Measurements from ENCODE around the gene MTHFD1L. TPM values are rescaled to one million over a fixed set of nuclear protein-coding genes. Genes with fewer than 3 reads are reported as not detected.
"Not testable (repeated sequence)": the region's sequence is repeated elsewhere in the genome, so short reads cannot be mapped to it uniquely, and the experiment has no call there.

The MTHFD1L gene
- total RNA-seq, 2 experiments from 2014 or later = 155 to 158 TPM

DNA sequence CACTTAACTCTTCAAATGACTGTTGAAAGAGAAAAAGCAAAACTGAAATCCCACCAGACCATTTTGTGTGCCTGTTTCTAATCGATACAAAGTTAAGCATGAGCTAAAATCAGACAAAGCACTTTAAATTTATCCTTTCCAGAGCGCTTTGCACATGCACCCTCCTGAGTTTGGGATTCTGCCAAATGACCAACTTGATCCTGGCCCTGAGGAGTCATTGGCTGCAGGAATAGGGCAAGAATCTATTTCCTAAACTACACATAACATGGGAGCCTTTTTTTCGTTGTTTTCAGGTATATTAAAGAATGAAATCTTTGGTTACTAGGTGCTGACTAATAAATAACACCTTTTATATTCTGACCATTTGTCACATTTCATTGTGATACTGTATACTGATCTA lies 23.8 kb upstream of the MTHFD1L start:
- ChIA-PET POLR2A (no interaction called here), CTCF (interaction anchor here (1.3 kb wide), 1 partner anchor 26 kb away, joined by 3 read pairs; no protein-coding TSS in a partner anchor)
- DNase-seq (no peak), ATAC-seq (no peak)
- Mint-ChIP-seq H3K4me3 (no peak overlapping the region), H3K36me3 (ENCODE audit: low read depth) (no peaks in the 10 kb centered on the region), H3K27me3 (peaks cover 3% of the 10 kb centered on the region), H3K9me3 (no peaks in the 10 kb centered on the region), H3K4me1 (ENCODE audit: low read depth) (no peaks in the 10 kb centered on the region), H3K27ac (no peak overlapping the region)
- intact Hi-C loops (cut with micrococcal nuclease) = no loop called here
- TF ChIP-seq, protein P1, sequence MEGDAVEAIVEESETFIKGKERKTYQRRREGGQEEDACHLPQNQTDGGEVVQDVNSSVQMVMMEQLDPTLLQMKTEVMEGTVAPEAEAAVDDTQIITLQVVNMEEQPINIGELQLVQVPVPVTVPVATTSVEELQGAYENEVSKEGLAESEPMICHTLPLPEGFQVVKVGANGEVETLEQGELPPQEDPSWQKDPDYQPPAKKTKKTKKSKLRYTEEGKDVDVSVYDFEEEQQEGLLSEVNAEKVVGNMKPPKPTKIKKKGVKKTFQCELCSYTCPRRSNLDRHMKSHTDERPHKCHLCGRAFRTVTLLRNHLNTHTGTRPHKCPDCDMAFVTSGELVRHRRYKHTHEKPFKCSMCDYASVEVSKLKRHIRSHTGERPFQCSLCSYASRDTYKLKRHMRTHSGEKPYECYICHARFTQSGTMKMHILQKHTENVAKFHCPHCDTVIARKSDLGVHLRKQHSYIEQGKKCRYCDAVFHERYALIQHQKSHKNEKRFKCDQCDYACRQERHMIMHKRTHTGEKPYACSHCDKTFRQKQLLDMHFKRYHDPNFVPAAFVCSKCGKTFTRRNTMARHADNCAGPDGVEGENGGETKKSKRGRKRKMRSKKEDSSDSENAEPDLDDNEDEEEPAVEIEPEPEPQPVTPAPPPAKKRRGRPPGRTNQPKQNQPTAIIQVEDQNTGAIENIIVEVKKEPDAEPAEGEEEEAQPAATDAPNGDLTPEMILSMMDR (IDR thresholded peaks at IDR 0.05) = no peak

DNA sequence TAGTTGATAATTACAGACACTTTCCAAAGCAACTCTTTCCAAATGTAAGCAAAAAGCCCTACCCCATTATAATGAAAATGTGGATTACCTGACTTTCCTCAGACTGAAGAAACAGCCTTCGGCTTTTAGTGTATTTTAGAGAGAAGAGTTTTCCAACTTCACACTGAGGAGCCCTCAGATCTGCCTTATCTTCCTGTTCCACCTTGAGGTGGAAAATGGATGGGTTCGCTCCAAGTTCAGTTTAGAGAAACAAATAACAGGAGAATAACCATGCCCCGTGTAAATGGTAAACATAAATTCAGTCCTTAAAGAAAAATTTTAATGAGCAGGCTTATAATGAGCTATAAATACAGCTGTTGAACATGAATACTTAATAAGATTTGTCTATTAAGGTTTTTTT lies 21.1 kb upstream of the MTHFD1L start:
- ChIA-PET POLR2A (no interaction called here), CTCF (interaction anchor here (0.6 to 1.1 kb wide), 2 partner anchors 27 to 763 kb away, joined by 3 to 4 read pairs; no protein-coding TSS in a partner anchor)

DNA sequence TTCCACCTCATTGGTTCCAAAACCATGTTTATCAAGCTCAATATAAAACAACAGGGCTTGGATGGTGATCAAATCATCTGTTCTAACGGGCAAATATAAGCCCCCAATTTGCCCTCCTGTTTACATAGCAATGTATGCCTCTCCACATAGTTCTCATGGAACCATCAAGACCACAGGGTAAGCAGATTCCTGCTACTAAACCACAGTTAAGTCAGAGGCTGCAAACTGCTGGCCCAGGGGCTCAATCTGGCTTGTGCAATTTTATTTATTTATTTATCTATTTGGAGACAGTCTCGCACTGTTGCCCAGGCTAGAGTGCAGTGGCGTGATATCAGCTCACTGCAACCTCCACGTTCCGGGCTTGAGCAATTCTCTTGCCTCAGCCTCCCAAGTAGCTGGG lies 18.9 kb upstream of the MTHFD1L start:
- peaks cover 5% of the 10 kb centered on the region for H3K27me3 Mint-ChIP-seq

More for the DNA sequence above, 21.1 kb upstream of the MTHFD1L start:
- ATAC-seq (no peak), DNase-seq (no peak)
- H3K9me3 Mint-ChIP-seq = no peaks in the 10 kb centered on the region
- H3K27me3 Mint-ChIP-seq = peaks cover 5% of the 10 kb centered on the region
- TF ChIP-seq, protein P1 (IDR thresholded peaks at IDR 0.05) = no peak
- H3K27ac Mint-ChIP-seq = no peak overlapping the region
- no peaks in the 10 kb centered on the region for H3K4me1 Mint-ChIP-seq (ENCODE audit: low read depth)
- intact Hi-C loops (cut with micrococcal nuclease) = no loop called here
- no peak overlapping the region for H3K4me3 Mint-ChIP-seq
- H3K36me3 Mint-ChIP-seq (ENCODE audit: low read depth) = no peaks in the 10 kb centered on the region

DNA sequence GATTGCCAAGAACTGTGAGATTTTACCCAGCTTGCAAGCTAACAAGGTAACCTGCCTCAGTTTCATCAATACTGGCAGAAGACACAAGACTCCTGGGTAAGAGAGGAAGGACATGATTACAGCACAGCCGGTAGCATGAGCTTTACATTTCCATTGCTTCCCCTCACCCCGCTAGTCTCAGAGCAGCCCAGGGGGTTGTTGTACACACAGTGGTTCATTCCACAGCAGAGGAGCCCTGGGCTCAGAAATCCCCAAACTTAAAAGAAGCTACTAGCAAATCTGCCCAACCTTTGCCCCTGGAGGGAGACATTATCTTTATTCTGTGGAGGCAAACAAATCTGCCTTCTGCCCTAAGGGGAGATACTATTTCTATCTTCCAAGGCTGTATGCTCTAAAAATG lies 17.1 kb upstream of the MTHFD1L start:
- no peak overlapping the region for H3K4me3 Mint-ChIP-seq
- intact Hi-C loops (cut with micrococcal nuclease) = no loop called here
- DNase-seq (no peak), ATAC-seq (no peak)
- no peak overlapping the region for H3K27ac Mint-ChIP-seq
- H3K9me3 Mint-ChIP-seq = no peaks in the 10 kb centered on the region
- ChIA-PET CTCF (interaction anchor here (0.9 to 2.1 kb wide), 3 partner anchors 17 to 44 kb away, joined by 3 to 7 read pairs (median 4); partner anchors contain the start of gene MTHFD1L), POLR2A (no interaction called here)
- H3K4me1 Mint-ChIP-seq (ENCODE audit: low read depth) = no peaks in the 10 kb centered on the region
- H3K36me3 Mint-ChIP-seq (ENCODE audit: low read depth) = no peaks in the 10 kb centered on the region
- TF ChIP-seq, protein P1 (IDR thresholded peaks at IDR 0.05) = no peak
- H3K27me3 Mint-ChIP-seq = peaks cover 5% of the 10 kb centered on the region

More for the DNA sequence above, 18.9 kb upstream of the MTHFD1L start:
- ChIA-PET POLR2A (no interaction called here), CTCF (interaction anchor here (2.1 kb wide), 1 partner anchor 29 kb away, joined by 7 read pairs; no protein-coding TSS in a partner anchor)
- TF ChIP-seq, protein P1 (IDR thresholded peaks at IDR 0.05) = no peak
- ATAC-seq = no peak
- H3K4me1 Mint-ChIP-seq (ENCODE audit: low read depth) = no peaks in the 10 kb centered on the region
- H3K9me3 Mint-ChIP-seq = no peaks in the 10 kb centered on the region
- H3K36me3 Mint-ChIP-seq (ENCODE audit: low read depth) = no peaks in the 10 kb centered on the region
- DNase-seq = no peak
- intact Hi-C loops (cut with micrococcal nuclease) = no loop called here
- H3K27ac Mint-ChIP-seq = no peak overlapping the region
- no peak overlapping the region for H3K4me3 Mint-ChIP-seq

DNA sequence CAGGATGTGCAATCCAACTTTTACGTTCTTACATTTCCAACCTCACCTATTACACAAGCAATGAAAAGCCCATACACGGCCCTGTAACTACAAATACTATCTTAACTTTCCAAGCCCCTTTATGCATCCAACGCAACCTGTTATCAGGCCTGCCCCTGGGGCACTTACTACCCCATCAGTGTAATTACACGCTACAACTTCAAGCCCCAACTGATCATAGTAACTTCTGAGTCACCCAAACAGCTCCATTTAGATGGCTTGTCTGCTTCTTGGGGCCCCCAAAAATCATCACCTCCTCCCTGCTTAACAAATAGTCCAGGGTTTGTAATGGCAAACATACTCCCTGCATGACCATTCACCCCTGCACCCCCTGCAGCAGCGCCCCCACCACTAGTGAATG lies 11.1 kb upstream of the MTHFD1L start:
- CTCF ChIA-PET; DNase-seq; intact Hi-C loops (cut with micrococcal nuclease): not testable (repeated sequence)

DNA sequence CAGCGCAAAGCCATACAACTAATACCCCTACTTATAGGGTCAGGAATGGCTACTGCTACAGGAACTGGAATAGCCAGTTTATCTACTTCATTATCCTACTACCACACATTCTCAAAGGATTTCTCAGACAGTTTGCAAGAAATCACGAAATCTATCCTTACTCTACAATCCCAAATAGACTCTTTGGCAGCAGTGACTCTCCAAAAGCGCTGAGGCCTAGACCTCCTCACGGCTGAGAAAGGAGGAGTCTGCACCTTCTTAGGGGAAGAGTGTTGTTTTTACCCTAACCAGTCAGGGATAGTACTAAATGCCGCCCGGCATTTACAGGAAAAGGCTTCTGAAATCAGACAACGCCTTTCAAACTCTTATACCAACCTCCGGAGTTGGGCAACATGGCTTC lies 10.3 kb upstream of the MTHFD1L start:
- H3K27me3 Mint-ChIP-seq; H3K4me3 Mint-ChIP-seq; DNase-seq; H3K4me1 Mint-ChIP-seq (ENCODE audit: low read depth); H3K36me3 Mint-ChIP-seq (ENCODE audit: low read depth); H3K9me3 Mint-ChIP-seq; POLR2A ChIA-PET; H3K27ac Mint-ChIP-seq; ATAC-seq; intact Hi-C loops (cut with micrococcal nuclease): not testable (repeated sequence)
- CTCF ChIA-PET = interaction anchor here (1.4 kb wide), 1 partner anchor 37 kb away, joined by 5 read pairs; no protein-coding TSS in a partner anchor

More for the DNA sequence above, 11.1 kb upstream of the MTHFD1L start:
- H3K4me1 Mint-ChIP-seq (ENCODE audit: low read depth); H3K27me3 Mint-ChIP-seq; ATAC-seq; H3K27ac Mint-ChIP-seq; H3K4me3 Mint-ChIP-seq; H3K36me3 Mint-ChIP-seq (ENCODE audit: low read depth); H3K9me3 Mint-ChIP-seq: not testable (repeated sequence)
- POLR2A ChIA-PET = interaction anchor here (0.6 kb wide), 1 partner anchor 31 kb away, joined by 3 read pairs; no protein-coding TSS in a partner anchor

Data from activated CD8-positive, alpha-beta T cell treated with anti-CD3 and anti-CD28 coated beads for 36 hours (primary cell).